CD14-positive monocyte (primary cell): Measurements from ENCODE around the gene WDR4. TPM values are rescaled to one million over a fixed set of nuclear protein-coding genes. Genes with fewer than 3 reads are reported as not detected.
A peak's percentile ranks its signal among the peaks of the same experiment; 100 is the strongest.

Experiments
- DNase-seq, 3 donors: peaks; one replicate each; pipeline ENCODE4 v3.0.0-alpha.2; 2011 to 2022
- H2AFZ ChIP-seq: 2 replicates; pipeline ENCODE4 v1.6.0; 2012; ENCODE audit warnings: mild to moderate bottlenecking, low read depth, low read length, inconsistent platforms; ENCODE audit not compliant: insufficient read depth, poor library complexity, severe bottlenecking
- H3K27ac ChIP-seq, 2 donors: 1 replicate in 1 of 2; 2 replicates in 1 of 2; pipeline ENCODE4 v1.5.1; 2012 to 2013; ENCODE audit warnings: low read length in 2 of 2, control low read depth in 1 of 2, inconsistent platforms in 1 of 2, low read depth in 1 of 2, mild to moderate bottlenecking in 1 of 2
- H3K27me3 ChIP-seq, 2 donors: one replicate each; pipeline versions ENCODE4 v1.6.0 to v1.6.1; 2011 to 2013; ENCODE audit warnings: low read length in 2 of 2; ENCODE audit not compliant: control insufficient read depth in 2 of 2, insufficient read depth in 2 of 2
- H3K36me3 ChIP-seq, 2 donors: replicated peaks in 1 of 2; 1 replicate in 1 of 2; 2 replicates in 1 of 2; pipeline versions ENCODE4 v1.5.1 to v1.6.1; 2012 to 2013; ENCODE audit warnings: low read length in 2 of 2, control low read depth in 1 of 2, inconsistent platforms in 1 of 2, mild to moderate bottlenecking in 1 of 2; ENCODE audit not compliant: insufficient read depth in 2 of 2, control insufficient read depth in 1 of 2
- H3K4me1 ChIP-seq, 2 donors: 1 replicate in 1 of 2; 2 replicates in 1 of 2; pipeline versions ENCODE4 v1.5.1 to v1.6.1; 2012 to 2013; ENCODE audit warnings: low read length in 2 of 2, control low read depth in 1 of 2, inconsistent platforms in 1 of 2, mild to moderate bottlenecking in 1 of 2, moderate library complexity in 1 of 2; ENCODE audit not compliant: insufficient read depth in 2 of 2, control insufficient read depth in 1 of 2
- H3K4me2 ChIP-seq: replicated peaks from 2 replicates; pipeline ENCODE3; 2012; ENCODE audit warnings: low read length, moderate library complexity, mild to moderate bottlenecking; ENCODE audit not compliant: poor library complexity, severe bottlenecking; ENCODE audit errors: extremely low read depth
- H3K4me3 ChIP-seq, 3 experiments: fragments of 200-600 bp in 1 of 3; sonication (generic) in 1 of 3; replicated peaks in 1 of 3; 1 replicate in 2 of 3; 2 replicates in 1 of 3; pipeline ENCODE4 v1.5.1; 2011 to 2013; ENCODE audit warnings: low read length in 3 of 3, mild to moderate bottlenecking in 3 of 3, control low read depth in 2 of 3, low read depth in 2 of 3, inconsistent platforms in 1 of 3, moderate library complexity in 1 of 3
- H3K79me2 ChIP-seq: 2 replicates; pipeline ENCODE4 v1.6.0; 2012; ENCODE audit warnings: mild to moderate bottlenecking, control low read depth, inconsistent platforms, low read length, moderate library complexity; ENCODE audit not compliant: insufficient read depth
- H3K9ac ChIP-seq: 2 replicates; pipeline ENCODE4 v1.6.0; 2017; ENCODE audit warnings: low read length, mild to moderate bottlenecking; ENCODE audit not compliant: insufficient read depth, poor library complexity, severe bottlenecking
- H3K9me3 ChIP-seq, 2 donors: replicated peaks in 1 of 2; 1 replicate in 1 of 2; 2 replicates in 1 of 2; pipeline versions ENCODE4 v1.5.1 to v1.6.1; 2012 to 2013; ENCODE audit warnings: low read length in 2 of 2, control low read depth in 1 of 2; ENCODE audit not compliant: control insufficient read depth in 1 of 2, insufficient read depth in 1 of 2
- H4K20me1 ChIP-seq: 2 replicates; pipeline ENCODE4 v1.6.0; 2012; ENCODE audit warnings: mild to moderate bottlenecking, low read length, control low read depth, moderate library complexity; ENCODE audit not compliant: insufficient read depth
- H3K27ac Mint-ChIP-seq, 7 donors: one replicate each; pipeline ENCODE4 v1.8.0; 2020; ENCODE audit warnings: mild to moderate bottlenecking in 7 of 7, mixed read lengths in 7 of 7, moderate library complexity in 6 of 7, inconsistent platforms in 2 of 7
- H3K27me3 Mint-ChIP-seq, 3 donors: one replicate each; pipeline ENCODE4 v1.8.0; 2021 to 2022; ENCODE audit warnings: low read depth in 3 of 3, mild to moderate bottlenecking in 3 of 3, mixed read lengths in 3 of 3, moderate library complexity in 3 of 3, inconsistent platforms in 1 of 3
- H3K36me3 Mint-ChIP-seq, 2 donors: one replicate each; pipeline ENCODE4 v1.8.0; 2020; ENCODE audit warnings: mixed read lengths in 2 of 2, inconsistent platforms in 1 of 2, mild to moderate bottlenecking in 1 of 2
- H3K4me1 Mint-ChIP-seq: one replicate; pipeline ENCODE4 v1.8.0; 2020; ENCODE audit warnings: mild to moderate bottlenecking, mixed read lengths
- H3K4me3 Mint-ChIP-seq, 2 donors: one replicate each; pipeline ENCODE4 v1.8.0; 2020; ENCODE audit warnings: mild to moderate bottlenecking in 2 of 2, mixed read lengths in 2 of 2, moderate library complexity in 1 of 2
- H3K9me3 Mint-ChIP-seq, 7 donors: one replicate each; pipeline ENCODE4 v1.8.0; 2020 to 2022; ENCODE audit warnings: mixed read lengths in 7 of 7, mild to moderate bottlenecking in 6 of 7, moderate library complexity in 6 of 7, inconsistent platforms in 2 of 7
- WGBS: methylation state at CpG from one replicate; pipeline ENCODE4 v1.1.5; 2013; ENCODE audit warnings: missing lambda C conversion rate; ENCODE audit not compliant: insufficient coverage; 5-methylcytosine and 5-hydroxymethylcytosine counted together
- intact Hi-C, 2 donors: fragments of 100-400 bp; cut with micrococcal nuclease; formaldehyde crosslinking; loops; one replicate each; pipeline versions ENCODE4 v1.15.0 to v1.15.1; 2023
- polyA plus RNA-seq, 3 donors: library from polyadenylated mRNA; depleted of rRNA in 1 of 3; unstranded in 2 of 3; stranded (reverse) in 1 of 3; fragments of 300-500 nt in 2 of 3; fragments of >200 nt in 1 of 3; fragmentation: Illumina TruSeq in 2 of 3; gene quantifications; 1 replicate in 2 of 3; 2 replicates in 1 of 3; pipeline ENCODE4 v1.2.3, GENCODE V29; 2012 to 2021
- TF ChIP-seq, protein P1 (sequence below): fragments of 200-600 bp; IDR thresholded peaks from one replicate; pipeline ENCODE4 v1.8.0; 2022; ENCODE audit warnings: antibody characterized with exemption, mild to moderate bottlenecking

Gene WDR4
- polyA plus RNA-seq, 3 donors: 2.9 to 7.0 (median 3.6) TPM

DNA sequence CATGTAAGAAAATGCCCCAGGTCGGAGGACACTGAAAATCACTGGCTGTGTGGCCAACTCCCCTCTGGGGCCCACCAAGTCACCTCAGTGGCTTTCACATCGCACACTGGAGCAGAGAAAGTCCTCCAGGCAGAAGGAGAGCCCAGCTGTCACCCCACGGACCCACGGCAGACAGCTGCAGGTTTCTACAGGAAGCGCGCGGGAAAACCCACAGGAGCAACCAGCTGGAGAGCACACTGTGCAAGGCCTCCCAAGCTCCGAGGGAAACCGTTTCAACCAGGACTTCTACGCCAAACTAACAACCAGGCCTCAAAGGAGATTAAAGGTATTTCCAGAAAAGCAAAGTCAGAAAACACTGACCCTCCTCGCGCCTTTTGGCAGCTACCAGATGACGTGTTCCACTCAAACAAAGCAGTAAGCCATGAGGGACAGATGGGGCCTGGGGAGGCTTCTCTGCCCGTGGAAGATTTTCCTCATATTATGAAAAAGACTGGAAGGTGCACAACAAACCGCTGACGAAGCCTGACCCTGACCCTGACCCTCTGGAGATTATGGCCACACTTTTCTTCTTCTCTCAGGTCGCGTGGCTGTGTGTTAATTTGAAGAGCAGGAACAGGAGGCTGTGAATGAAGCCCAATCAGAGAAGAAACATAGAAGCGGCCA lies 21.0 kb downstream of the WDR4 start:
- no peak overlapping the region for H3K4me3 Mint-ChIP-seq
- Histone ChIP-seq H3K4me3 (no peak overlapping the region), H3K4me1 (no peaks in the 10 kb centered on the region), H3K9ac (no peak overlapping the region), H4K20me1 (no peaks in the 10 kb centered on the region), H3K79me2 (no peaks in the 10 kb centered on the region), H3K36me3 (peaks cover 96 to 99% of the 10 kb centered on the region in 2 donors), H3K27me3 (no peaks in the 10 kb centered on the region), H3K9me3 (no peaks in the 10 kb centered on the region), H3K4me2 (no peak overlapping the region), H2AFZ (no peak overlapping the region), H3K27ac (no peak overlapping the region)
- 91% methylated on average over 10 of the region's 19 CpGs for WGBS
- intact Hi-C loops: no loop called here
- H3K4me1 Mint-ChIP-seq: no peaks in the 10 kb centered on the region
- H3K27ac Mint-ChIP-seq: peak overlapping the region in 1 of 7 donors; percentile 26
- TF ChIP-seq, protein P1, sequence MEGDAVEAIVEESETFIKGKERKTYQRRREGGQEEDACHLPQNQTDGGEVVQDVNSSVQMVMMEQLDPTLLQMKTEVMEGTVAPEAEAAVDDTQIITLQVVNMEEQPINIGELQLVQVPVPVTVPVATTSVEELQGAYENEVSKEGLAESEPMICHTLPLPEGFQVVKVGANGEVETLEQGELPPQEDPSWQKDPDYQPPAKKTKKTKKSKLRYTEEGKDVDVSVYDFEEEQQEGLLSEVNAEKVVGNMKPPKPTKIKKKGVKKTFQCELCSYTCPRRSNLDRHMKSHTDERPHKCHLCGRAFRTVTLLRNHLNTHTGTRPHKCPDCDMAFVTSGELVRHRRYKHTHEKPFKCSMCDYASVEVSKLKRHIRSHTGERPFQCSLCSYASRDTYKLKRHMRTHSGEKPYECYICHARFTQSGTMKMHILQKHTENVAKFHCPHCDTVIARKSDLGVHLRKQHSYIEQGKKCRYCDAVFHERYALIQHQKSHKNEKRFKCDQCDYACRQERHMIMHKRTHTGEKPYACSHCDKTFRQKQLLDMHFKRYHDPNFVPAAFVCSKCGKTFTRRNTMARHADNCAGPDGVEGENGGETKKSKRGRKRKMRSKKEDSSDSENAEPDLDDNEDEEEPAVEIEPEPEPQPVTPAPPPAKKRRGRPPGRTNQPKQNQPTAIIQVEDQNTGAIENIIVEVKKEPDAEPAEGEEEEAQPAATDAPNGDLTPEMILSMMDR: no peak
- peaks cover 82 to 95% of the 10 kb centered on the region in 2 donors for H3K36me3 Mint-ChIP-seq
- H3K9me3 Mint-ChIP-seq: no peaks in the 10 kb centered on the region
- peaks cover 0 to 2% (median 0%) of the 10 kb centered on the region in 3 donors for H3K27me3 Mint-ChIP-seq
- DNase-seq: no peak

DNA sequence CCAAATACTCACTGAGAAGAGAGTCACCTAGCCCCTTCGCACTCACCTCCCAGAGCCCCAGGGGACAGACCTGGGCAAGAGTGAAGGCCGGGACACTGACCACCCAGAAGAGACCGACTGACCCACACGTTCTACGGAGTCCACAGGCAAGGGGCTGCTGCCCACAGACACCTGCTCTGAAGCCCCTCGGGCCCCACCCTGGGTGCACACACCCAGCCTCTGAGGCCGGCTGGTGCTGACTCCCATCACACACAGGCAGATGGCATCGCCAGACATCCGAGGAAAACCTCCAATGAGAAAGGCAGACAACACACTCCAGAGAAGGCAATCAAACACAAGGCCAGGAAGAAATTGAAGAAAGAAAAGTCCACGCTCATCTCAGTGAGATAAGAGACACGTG lies 22.1 kb downstream of the WDR4 start:
- Mint-ChIP-seq H3K27me3 (peaks cover 0 to 2% (median 0%) of the 10 kb centered on the region in 3 donors), H3K27ac (no peak overlapping the region), H3K36me3 (peaks cover 76 to 95% of the 10 kb centered on the region in 2 donors), H3K4me3 (no peak overlapping the region), H3K9me3 (no peaks in the 10 kb centered on the region), H3K4me1 (no peaks in the 10 kb centered on the region)
- H3K36me3 ChIP-seq: peaks cover 93 to 99% of the 10 kb centered on the region in 2 donors
- H3K9me3 ChIP-seq: no peaks in the 10 kb centered on the region
- 100% methylated on average over 3 of the region's 11 CpGs for WGBS
- intact Hi-C loops: no loop called here
- no peaks in the 10 kb centered on the region for H4K20me1 ChIP-seq
- no peak for DNase-seq
- no peak overlapping the region for H2AFZ ChIP-seq
- H3K9ac ChIP-seq: no peak overlapping the region
- H3K27me3 ChIP-seq: no peaks in the 10 kb centered on the region
- H3K4me2 ChIP-seq: no peak overlapping the region
- TF ChIP-seq, protein P1: no peak
- H3K4me3 ChIP-seq: no peak overlapping the region
- H3K79me2 ChIP-seq: no peaks in the 10 kb centered on the region
- no peak overlapping the region for H3K27ac ChIP-seq
- no peaks in the 10 kb centered on the region for H3K4me1 ChIP-seq
